Ovary (tissue), 9 donors: ENCODE data around the gene LGR4. TPM values are rescaled to one million over a fixed set of nuclear protein-coding genes. Genes with fewer than 3 reads are reported as not detected.

Experiments
- DNase-seq, 5 donors: peaks; one replicate each; pipeline ENCODE4 v3.0.0-alpha.2; 2019 to 2020
- H3K27ac ChIP-seq, 2 donors: fragments of 200-600 bp; one replicate each; pipeline versions ENCODE4 v1.5.1 to v1.8.0; 2019 to 2022
- H3K27me3 ChIP-seq: fragments of 200-600 bp; one replicate; pipeline ENCODE4 v1.8.0; 2022
- H3K36me3 ChIP-seq: fragments of 200-600 bp; sonication (generic); one replicate; pipeline ENCODE4 v1.5.1; 2019
- H3K4me1 ChIP-seq: one replicate; pipeline ENCODE4 v1.8.1; 2013; ENCODE audit warnings: mild to moderate bottlenecking, moderate library complexity; ENCODE audit not compliant: insufficient read depth
- H3K4me3 ChIP-seq: fragments of 200-600 bp; sonication (generic); one replicate; pipeline ENCODE4 v1.5.1; 2017
- H3K9me3 ChIP-seq, 2 donors: fragments of 200-600 bp in 1 of 2; sonication (generic) in 1 of 2; one replicate each; pipeline versions ENCODE4 v1.5.1 to v1.8.1; 2013 to 2019; ENCODE audit warnings: mild to moderate bottlenecking in 1 of 2, moderate library complexity in 1 of 2
- EP300 ChIP-seq: sonication (generic); formaldehyde crosslinking; IDR thresholded peaks from one replicate; pipeline ENCODE4 v1.6.1; 2017; ENCODE audit warnings: antibody characterized with exemption
- POLR2A ChIP-seq: fragments of 450-650 bp; IDR thresholded peaks from one replicate; pipeline ENCODE4 v1.6.1; 2017; ENCODE audit warnings: antibody characterized with exemption, mild to moderate bottlenecking, moderate library complexity
- WGBS, 3 donors: extraction: QIAGEN DNeasy Blood & Tissue Kit in 1 of 3; methylation state at CpG; one replicate each; pipeline versions ENCODE4 v1.1.5 to v1.1.7; 2013 to 2017; 5-methylcytosine and 5-hydroxymethylcytosine counted together
- intact Hi-C, 4 donors: fragments of 100-400 bp; cut with DNase I; formaldehyde crosslinking; loops; one replicate each; pipeline versions ENCODE4 v1.11.0 to v1.15.1; 2022 to 2023
- polyA plus RNA-seq, 2 donors: library from polyadenylated mRNA; stranded (reverse); fragments of 200-250 nt in 1 of 2; fragments of 350-450 nt in 1 of 2; fragmentation: Illumina TruSeq in 1 of 2; extraction: RNeasy Lipid Tissue Mini Kit (QIAGEN cat#74804) in 1 of 2; gene quantifications; one replicate each; pipeline ENCODE4 v1.2.3, GENCODE V29; 2013 to 2014
- total RNA-seq, 7 donors: library from RNA; depleted of rRNA in 2 of 7; stranded (reverse); fragments of >200 nt in 2 of 7; fragmentation: NEBNext Ultra II Directional in 3 of 7; extraction: Animal tissue kit (Norgen Biotek cat#: 25700) in 3 of 7; gene quantifications; one replicate each; pipeline versions ENCODE4 v1.1.0 to v1.2.4, GENCODE V29; 2016 to 2023
- TF ChIP-seq, protein P1 (sequence below), 3 donors: fragments of 450-650 bp in 2 of 3; fragments of 200-600 bp in 1 of 3; IDR thresholded peaks; one replicate each; pipeline versions ENCODE4 v1.5.1 to v1.8.0; 2016 to 2022; ENCODE audit warnings: antibody characterized with exemption in 3 of 3, mild to moderate bottlenecking in 1 of 3
- donor health status: DM: no; HTN: no; CAD: no; lungs with moderate emphysema.
- donor health status: DM: no; HTN: no; CAD: no.
- donor health status: Bipolar disorder and iron deficiency.
- donor health status: DM: yes; HTN: yes; CAD: no.
- donor health status: DM: no; HTN: no; CAD: no.
- donor health status: DM: yes; HTN: yes; CAD: no.

Gene LGR4
- total and polyA plus RNA-seq, 9 donors = 15.3 to 51.1 (median 32.3) TPM

DNA sequence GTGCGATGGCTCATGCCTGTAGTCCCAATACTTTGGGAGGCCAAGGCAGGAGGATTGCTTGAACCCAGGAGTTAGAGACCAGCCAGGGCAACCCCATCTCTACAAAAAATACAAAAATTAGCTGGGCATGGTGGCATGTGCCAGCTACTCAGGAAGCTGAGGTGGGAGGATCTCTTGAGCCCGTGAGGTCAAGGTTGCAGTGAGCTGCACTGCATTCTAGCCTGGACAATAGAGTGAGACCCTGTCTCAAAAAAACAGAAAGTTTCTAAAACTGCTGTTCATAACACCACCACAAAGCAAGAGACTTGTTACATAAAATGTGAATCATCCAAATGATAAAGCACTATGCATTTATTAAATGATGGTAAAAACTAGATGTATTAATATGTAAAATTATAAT is 69.4 kb downstream of the LGR4 start:
- DNase-seq = no peak
- WGBS, 3 donors = 67 to 80% (median 74%) methylated on average over 2 of the region's 2 CpGs
- TF ChIP-seq POLR2A (no peak), EP300 (no peak)
- TF ChIP-seq, protein P1, sequence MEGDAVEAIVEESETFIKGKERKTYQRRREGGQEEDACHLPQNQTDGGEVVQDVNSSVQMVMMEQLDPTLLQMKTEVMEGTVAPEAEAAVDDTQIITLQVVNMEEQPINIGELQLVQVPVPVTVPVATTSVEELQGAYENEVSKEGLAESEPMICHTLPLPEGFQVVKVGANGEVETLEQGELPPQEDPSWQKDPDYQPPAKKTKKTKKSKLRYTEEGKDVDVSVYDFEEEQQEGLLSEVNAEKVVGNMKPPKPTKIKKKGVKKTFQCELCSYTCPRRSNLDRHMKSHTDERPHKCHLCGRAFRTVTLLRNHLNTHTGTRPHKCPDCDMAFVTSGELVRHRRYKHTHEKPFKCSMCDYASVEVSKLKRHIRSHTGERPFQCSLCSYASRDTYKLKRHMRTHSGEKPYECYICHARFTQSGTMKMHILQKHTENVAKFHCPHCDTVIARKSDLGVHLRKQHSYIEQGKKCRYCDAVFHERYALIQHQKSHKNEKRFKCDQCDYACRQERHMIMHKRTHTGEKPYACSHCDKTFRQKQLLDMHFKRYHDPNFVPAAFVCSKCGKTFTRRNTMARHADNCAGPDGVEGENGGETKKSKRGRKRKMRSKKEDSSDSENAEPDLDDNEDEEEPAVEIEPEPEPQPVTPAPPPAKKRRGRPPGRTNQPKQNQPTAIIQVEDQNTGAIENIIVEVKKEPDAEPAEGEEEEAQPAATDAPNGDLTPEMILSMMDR (IDR thresholded peaks at IDR 0.05) = no peak
- H3K4me3 ChIP-seq = no peak overlapping the region
- H3K9me3 ChIP-seq = no peaks in the 10 kb centered on the region
- H3K4me1 ChIP-seq = peaks cover 2% of the 10 kb centered on the region
- H3K27me3 ChIP-seq = no peaks in the 10 kb centered on the region
- no peak overlapping the region for H3K27ac ChIP-seq
- intact Hi-C loops = no loop called here
- H3K36me3 ChIP-seq = no peaks in the 10 kb centered on the region

GRCh38 chr11:27402450-27402849 is 70.1 kb downstream of the LGR4 start:
- Histone ChIP-seq H3K4me1 (peaks cover 2% of the 10 kb centered on the region), H3K27me3 (no peaks in the 10 kb centered on the region), H3K27ac (no peak overlapping the region), H3K36me3 (no peaks in the 10 kb centered on the region), H3K4me3 (no peak overlapping the region), H3K9me3 (no peaks in the 10 kb centered on the region)
- intact Hi-C loops = no loop called here
- TF ChIP-seq, protein P1 (IDR thresholded peaks at IDR 0.05) = no peak
- TF ChIP-seq POLR2A (no peak), EP300 (no peak)
- DNase-seq = no peak
- WGBS, 3 donors = 92 to 100% (median 95%) methylated on average over 2 of the region's 2 CpGs

- no peak for DNase-seq
- Histone ChIP-seq H3K4me3 (no peak overlapping the region), H3K4me1 (peaks cover 6% of the 10 kb centered on the region), H3K9me3 (no peaks in the 10 kb centered on the region), H3K27ac (no peak overlapping the region), H3K36me3 (no peaks in the 10 kb centered on the region), H3K27me3 (no peaks in the 10 kb centered on the region)
- TF ChIP-seq POLR2A = no peak
- TF ChIP-seq, protein P1 (IDR thresholded peaks at IDR 0.05) = no peak
- TF ChIP-seq EP300 = no peak
- intact Hi-C loops = no loop called here
- WGBS, 3 donors = 89 to 94% (median 93%) methylated on average over 5 of the region's 5 CpGs
These were observed 70.7 kb downstream of the LGR4 start for GRCh38 chr11:27401833-27402316.

- H3K9me3 ChIP-seq = no peaks in the 10 kb centered on the region
- no peak for DNase-seq
- H3K27me3 ChIP-seq = no peaks in the 10 kb centered on the region
- intact Hi-C loops = no loop called here
- TF ChIP-seq, protein P1 (IDR thresholded peaks at IDR 0.05) = no peak
- TF ChIP-seq EP300 = no peak
- TF ChIP-seq POLR2A = no peak
- H3K36me3 ChIP-seq = no peaks in the 10 kb centered on the region
- no peak overlapping the region for H3K27ac ChIP-seq
- H3K4me3 ChIP-seq = no peak overlapping the region
- 94 to 95% (median 94%) methylated on average over 5 of the region's 5 CpGs for WGBS, 3 donors
- H3K4me1 ChIP-seq = peaks cover 7% of the 10 kb centered on the region
These were observed 71.2 kb downstream of the LGR4 start for GRCh38 chr11:27401280-27401832.
